ENCODE data around the gene SCAMP3. TPM values are rescaled to one million over a fixed set of nuclear protein-coding genes. Genes with fewer than 3 reads are reported as not detected.

SCAMP3 gene
- total RNA-seq, 4 donors from 2014 or later, result 10.0 to 44.4 (median 29.2) TPM

GRCh38 chr1:155297384-155297783 lies 35.2 kb upstream of the SCAMP3 start:
- DNase-seq, result no peak
- TF ChIP-seq POLR2A (IDR thresholded peaks at IDR 0.05) (no peak), CTCF (IDR thresholded peaks at IDR 0.05) (no peak)
- Histone ChIP-seq H3K36me3 (no peaks in the 10 kb centered on the region), H3K9me3 (no peaks in the 10 kb centered on the region), H3K27ac (no peak overlapping the region), H3K27me3 (peaks cover 5 to 9% of the 10 kb centered on the region in 2 donors), H3K4me1 (no peaks in the 10 kb centered on the region), H3K4me3 (no peak overlapping the region)
- intact Hi-C loops (cut with DNase I; ENCODE audit: low total_unique reads), result no loop called here

GRCh38 chr1:155296661-155297060 lies 34.5 kb upstream of the SCAMP3 start:
- no peak for DNase-seq
- H3K4me1 ChIP-seq, result no peaks in the 10 kb centered on the region
- intact Hi-C loops (cut with DNase I; ENCODE audit: low total_unique reads), result no loop called here
- TF ChIP-seq POLR2A (IDR thresholded peaks at IDR 0.05) (no peak), CTCF (IDR thresholded peaks at IDR 0.05) (no peak)
- no peak overlapping the region for H3K4me3 ChIP-seq
- H3K27ac ChIP-seq, result no peak overlapping the region
- H3K27me3 ChIP-seq, result peaks cover 5 to 9% of the 10 kb centered on the region in 2 donors
- no peaks in the 10 kb centered on the region for H3K9me3 ChIP-seq
- no peaks in the 10 kb centered on the region for H3K36me3 ChIP-seq

GRCh38 chr1:155295942-155296267 lies 33.7 kb upstream of the SCAMP3 start:
- DNase-seq, result no peak
- Histone ChIP-seq H3K27me3 (peaks cover 5 to 9% of the 10 kb centered on the region in 2 donors), H3K4me1 (no peaks in the 10 kb centered on the region), H3K4me3 (no peak overlapping the region), H3K27ac (no peak overlapping the region), H3K9me3 (no peaks in the 10 kb centered on the region), H3K36me3 (no peaks in the 10 kb centered on the region)
- TF ChIP-seq CTCF (IDR thresholded peaks at IDR 0.05) (no peak), POLR2A (IDR thresholded peaks at IDR 0.05) (no peak)
- intact Hi-C loops (cut with DNase I; ENCODE audit: low total_unique reads), result no loop called here

GRCh38 chr1:155295183-155295941 lies 33.2 kb upstream of the SCAMP3 start:
- peaks cover 5 to 9% of the 10 kb centered on the region in 2 donors for H3K27me3 ChIP-seq
- no peak overlapping the region for H3K4me3 ChIP-seq
- H3K4me1 ChIP-seq, result no peaks in the 10 kb centered on the region
- DNase-seq, result no peak
- intact Hi-C loops (cut with DNase I; ENCODE audit: low total_unique reads), result no loop called here
- no peak for TF ChIP-seq CTCF (IDR thresholded peaks at IDR 0.05)
- no peak for TF ChIP-seq POLR2A (IDR thresholded peaks at IDR 0.05)
- no peak overlapping the region for H3K27ac ChIP-seq
- H3K36me3 ChIP-seq, result no peaks in the 10 kb centered on the region
- no peaks in the 10 kb centered on the region for H3K9me3 ChIP-seq

- H3K9me3 ChIP-seq, result no peaks in the 10 kb centered on the region
- DNase-seq, result no peak
- H3K36me3 ChIP-seq, result no peaks in the 10 kb centered on the region
- no peak overlapping the region for H3K27ac ChIP-seq
- intact Hi-C loops (cut with DNase I; ENCODE audit: low total_unique reads), result no loop called here
- no peak for TF ChIP-seq POLR2A (IDR thresholded peaks at IDR 0.05)
- TF ChIP-seq CTCF (IDR thresholded peaks at IDR 0.05), result no peak
- peaks cover 5 to 9% of the 10 kb centered on the region in 2 donors for H3K27me3 ChIP-seq
- H3K4me3 ChIP-seq, result no peak overlapping the region
- H3K4me1 ChIP-seq, result no peaks in the 10 kb centered on the region
Measured at GRCh38 chr1:155294520-155295182, 32.5 kb upstream of the SCAMP3 start.

Measured in uterus (tissue), 4 donors.